Activated CD8-positive, alpha-beta T cell treated with anti-CD3 and anti-CD28 coated beads for 36 hours (primary cell): ENCODE measurements around the gene PRKACA. TPM values are rescaled to one million over a fixed set of nuclear protein-coding genes. Genes with fewer than 3 reads are reported as not detected.
A peak's percentile ranks its signal among the peaks of the same experiment; 100 is the strongest.

ENCODE experiments used
- ATAC-seq: fragments of 200-7000 bp; cut with Tn5 transposase; one replicate; pipeline ENCODE4 v1.10.0; 2021; ENCODE audit warnings: mild to moderate bottlenecking, moderate library complexity
- CTCF ChIA-PET: fragments of 350-600 bp; sonication (Branson Sonifier 250); formaldehyde crosslinking; loops from one replicate; lab custom pipeline; 2021; ENCODE audit warnings: antibody characterized with exemption; lab: Charles Lee
- POLR2A ChIA-PET: fragments of 350-600 bp; sonication (Branson Sonifier 250); formaldehyde crosslinking; loops from one replicate; lab custom pipeline; 2021; ENCODE audit warnings: antibody characterized with exemption; lab: Charles Lee
- DNase-seq: peaks from one replicate; pipeline ENCODE4 v3.0.0-alpha.2; 2020
- H3K27ac Mint-ChIP-seq: one replicate; pipeline ENCODE4 v1.8.0; 2021; ENCODE audit warnings: mild to moderate bottlenecking, mixed read lengths
- H3K27me3 Mint-ChIP-seq: one replicate; pipeline ENCODE4 v1.8.0; 2021; ENCODE audit warnings: mixed read lengths
- H3K36me3 Mint-ChIP-seq: one replicate; pipeline ENCODE4 v1.8.0; 2021; ENCODE audit warnings: low read depth, mixed read lengths
- H3K4me1 Mint-ChIP-seq: one replicate; pipeline ENCODE4 v1.8.0; 2021; ENCODE audit warnings: low read depth, mixed read lengths
- H3K4me3 Mint-ChIP-seq: one replicate; pipeline ENCODE4 v1.8.0; 2021; ENCODE audit warnings: mild to moderate bottlenecking, moderate library complexity, mixed read lengths
- H3K9me3 Mint-ChIP-seq: one replicate; pipeline ENCODE4 v1.8.0; 2021; ENCODE audit warnings: mixed read lengths
- CTCF ChIP-seq: fragments of 200-600 bp; IDR thresholded peaks from one replicate; pipeline ENCODE4 v1.8.0; 2022; ENCODE audit warnings: antibody characterized with exemption, mild to moderate bottlenecking
- intact Hi-C: fragments of 100-400 bp; cut with micrococcal nuclease; formaldehyde crosslinking; loops from one replicate; pipeline ENCODE4 v1.10.0; 2022
- total RNA-seq, 2 experiments: library from RNA; stranded (reverse); gene quantifications; one replicate each; pipeline ENCODE4 v1.2.3, GENCODE V29; 2021

PRKACA gene
- total RNA-seq, 2 experiments from 2014 or later = 61.0 to 61.5 TPM

GRCh38 chr19:14106840-14107239 is 10.7 kb downstream of the PRKACA start:
- TF ChIP-seq CTCF = no peak
- H3K4me1 Mint-ChIP-seq = peaks cover 5% of the 10 kb centered on the region
- no peaks in the 10 kb centered on the region for H3K9me3 Mint-ChIP-seq
- ChIA-PET CTCF (no interaction called here), POLR2A (no interaction called here)
- no peaks in the 10 kb centered on the region for H3K27me3 Mint-ChIP-seq
- intact Hi-C loops = no loop called here
- H3K27ac Mint-ChIP-seq = no peak overlapping the region
- no peak overlapping the region for H3K4me3 Mint-ChIP-seq
- DNase-seq = no peak
- no peaks in the 10 kb centered on the region for H3K36me3 Mint-ChIP-seq
- no peak for ATAC-seq

GRCh38 chr19:14105680-14106079 is 11.9 kb downstream of the PRKACA start:
- no peaks in the 10 kb centered on the region for H3K27me3 Mint-ChIP-seq
- ChIA-PET POLR2A (interaction anchor here (0.7 kb wide), 1 partner anchor 12 kb away, joined by 3 read pairs; no protein-coding TSS in a partner anchor), CTCF (interaction anchor here (1.0 to 1.1 kb wide), 2 partner anchors 9 to 243 kb away, joined by 3 read pairs; no protein-coding TSS in a partner anchor)
- no peak for TF ChIP-seq CTCF
- no peaks in the 10 kb centered on the region for H3K36me3 Mint-ChIP-seq
- no peak for DNase-seq
- H3K9me3 Mint-ChIP-seq = no peaks in the 10 kb centered on the region
- H3K4me3 Mint-ChIP-seq = no peak overlapping the region
- intact Hi-C loops = no loop called here
- ATAC-seq = no peak
- H3K27ac Mint-ChIP-seq = no peak overlapping the region
- peaks cover 2% of the 10 kb centered on the region for H3K4me1 Mint-ChIP-seq

GRCh38 chr19:14103310-14103709 is 14.3 kb downstream of the PRKACA start:
- no peaks in the 10 kb centered on the region for H3K27me3 Mint-ChIP-seq
- no peaks in the 10 kb centered on the region for H3K36me3 Mint-ChIP-seq
- no peak overlapping the region for H3K4me3 Mint-ChIP-seq
- CTCF ChIA-PET = interaction anchor here (0.9 to 2.2 kb wide), 4 partner anchors 12 to 150 kb away, joined by 3 to 14 read pairs (median 4); no protein-coding TSS in a partner anchor
- no peak for DNase-seq
- intact Hi-C loops = no loop called here
- TF ChIP-seq CTCF = no peak
- H3K9me3 Mint-ChIP-seq = no peaks in the 10 kb centered on the region
- H3K27ac Mint-ChIP-seq = no peak overlapping the region
- peak; percentile 60 for ATAC-seq
- POLR2A ChIA-PET = interaction anchor here (0.5 to 1.2 kb wide), 2 partner anchors 21 to 33 kb away, joined by 3 read pairs; partner anchors contain the start of gene ASF1B
- no peaks in the 10 kb centered on the region for H3K4me1 Mint-ChIP-seq

GRCh38 chr19:14102756-14103155 is 14.8 kb downstream of the PRKACA start:
- ChIA-PET CTCF (interaction anchor here (0.9 to 2.2 kb wide), 5 partner anchors 11 to 149 kb away, joined by 3 to 14 read pairs (median 4); partner anchors contain the start of gene ASF1B), POLR2A (interaction anchor here (0.5 to 1.2 kb wide), 2 partner anchors 21 to 34 kb away, joined by 3 read pairs; partner anchors contain the start of gene ASF1B)
- Mint-ChIP-seq H3K4me3 (no peak overlapping the region), H3K9me3 (no peaks in the 10 kb centered on the region), H3K27ac (no peak overlapping the region), H3K36me3 (no peaks in the 10 kb centered on the region), H3K27me3 (no peaks in the 10 kb centered on the region), H3K4me1 (no peaks in the 10 kb centered on the region)
- intact Hi-C loops = no loop called here
- ATAC-seq = no peak
- DNase-seq = no peak
- TF ChIP-seq CTCF = no peak

GRCh38 chr19:14102102-14102696 is 15.4 kb downstream of the PRKACA start:
- H3K36me3 Mint-ChIP-seq = peaks cover 1% of the 10 kb centered on the region

More at GRCh38 chr19:14102102-14102696, 15.4 kb downstream of the PRKACA start:
- Mint-ChIP-seq H3K4me1 (no peaks in the 10 kb centered on the region), H3K4me3 (no peak overlapping the region), H3K27ac (no peak overlapping the region), H3K9me3 (no peaks in the 10 kb centered on the region), H3K27me3 (no peaks in the 10 kb centered on the region)
- DNase-seq = no peak
- no peak for ATAC-seq
- POLR2A ChIA-PET = no interaction called here
- intact Hi-C loops = no loop called here
- CTCF ChIA-PET = interaction anchor here (1.8 to 2.2 kb wide), 2 partner anchors 13 to 34 kb away, joined by 4 to 14 read pairs; partner anchors contain the start of gene ASF1B
- no peak for TF ChIP-seq CTCF
